Body of pancreas (tissue), 4 donors: ENCODE data around the gene DAPK1.

ENCODE experiments used
- POLR2A ChIP-seq, 3 donors: fragments of 450-650 bp; IDR thresholded peaks; one replicate each; pipeline ENCODE4 v1.6.1; 2016; ENCODE audit warnings: antibody characterized with exemption in 3 of 3, mild to moderate bottlenecking in 2 of 3
- TF ChIP-seq, protein P1 (sequence below), 7 experiments: fragments of 450-650 bp in 4 of 7; fragments of 200-600 bp in 3 of 7; sonication (generic) in 3 of 7; IDR thresholded peaks; one replicate each; pipeline ENCODE4 v1.5.1; 2016 to 2019; ENCODE audit warnings: antibody characterized with exemption in 7 of 7

DNA sequence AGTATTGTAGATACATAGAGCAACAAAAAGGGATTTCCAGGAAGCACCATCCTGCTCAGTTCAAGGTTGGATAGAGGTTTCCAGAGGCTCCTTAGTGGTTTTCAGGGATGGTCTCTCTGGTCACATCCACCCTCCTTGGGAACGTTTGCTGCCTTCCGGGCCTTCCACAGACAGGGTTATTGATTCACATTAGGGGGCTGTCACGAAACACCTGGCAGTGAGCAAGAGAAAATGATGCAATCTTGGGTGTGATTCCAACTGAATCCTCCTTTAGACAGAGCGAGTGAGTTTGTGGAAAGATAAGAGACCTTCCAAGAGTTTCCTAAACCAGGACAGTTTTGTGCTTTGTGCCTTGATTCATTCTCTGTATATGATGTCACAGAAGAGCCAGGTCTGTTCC is 184.4 kb downstream of the DAPK1 start:
- TF ChIP-seq, protein P1, sequence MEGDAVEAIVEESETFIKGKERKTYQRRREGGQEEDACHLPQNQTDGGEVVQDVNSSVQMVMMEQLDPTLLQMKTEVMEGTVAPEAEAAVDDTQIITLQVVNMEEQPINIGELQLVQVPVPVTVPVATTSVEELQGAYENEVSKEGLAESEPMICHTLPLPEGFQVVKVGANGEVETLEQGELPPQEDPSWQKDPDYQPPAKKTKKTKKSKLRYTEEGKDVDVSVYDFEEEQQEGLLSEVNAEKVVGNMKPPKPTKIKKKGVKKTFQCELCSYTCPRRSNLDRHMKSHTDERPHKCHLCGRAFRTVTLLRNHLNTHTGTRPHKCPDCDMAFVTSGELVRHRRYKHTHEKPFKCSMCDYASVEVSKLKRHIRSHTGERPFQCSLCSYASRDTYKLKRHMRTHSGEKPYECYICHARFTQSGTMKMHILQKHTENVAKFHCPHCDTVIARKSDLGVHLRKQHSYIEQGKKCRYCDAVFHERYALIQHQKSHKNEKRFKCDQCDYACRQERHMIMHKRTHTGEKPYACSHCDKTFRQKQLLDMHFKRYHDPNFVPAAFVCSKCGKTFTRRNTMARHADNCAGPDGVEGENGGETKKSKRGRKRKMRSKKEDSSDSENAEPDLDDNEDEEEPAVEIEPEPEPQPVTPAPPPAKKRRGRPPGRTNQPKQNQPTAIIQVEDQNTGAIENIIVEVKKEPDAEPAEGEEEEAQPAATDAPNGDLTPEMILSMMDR (IDR thresholded peaks at IDR 0.05): no peak
- no peak for TF ChIP-seq POLR2A (IDR thresholded peaks at IDR 0.05)
